ENCODE data around the gene PPP6R3.
"Not testable (repeated sequence)": the region's sequence is repeated elsewhere in the genome, so short reads cannot be mapped to it uniquely, and the experiment has no call there.

PPP6R3 gene

GRCh38 chr11:68531129-68531693, 70.7 kb downstream of the PPP6R3 start:
- no peak for DNase-seq

GRCh38 chr11:68532727-68533369, 72.3 kb downstream of the PPP6R3 start:
- no peak for DNase-seq

DNA sequence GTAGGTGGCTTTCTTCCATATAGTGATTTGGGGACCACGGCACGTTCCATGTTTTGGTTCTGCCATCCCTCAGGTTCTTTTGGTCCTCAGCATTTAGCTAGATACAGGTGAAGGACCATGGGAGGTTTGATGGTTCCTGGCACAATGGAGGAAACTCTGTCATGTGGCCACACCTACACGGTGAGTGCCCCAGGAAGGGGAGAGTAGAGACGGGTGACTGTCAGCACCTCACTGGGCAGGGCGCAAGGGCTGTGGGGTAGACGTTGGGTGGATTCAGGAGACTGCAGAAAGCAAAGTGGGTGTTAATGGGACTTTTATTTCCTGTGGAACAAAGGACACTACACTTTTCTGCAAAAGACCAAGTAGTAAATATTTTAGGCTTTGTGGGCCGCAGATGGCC, 73.4 kb downstream of the PPP6R3 start:
- DNase-seq, result no peak

DNA sequence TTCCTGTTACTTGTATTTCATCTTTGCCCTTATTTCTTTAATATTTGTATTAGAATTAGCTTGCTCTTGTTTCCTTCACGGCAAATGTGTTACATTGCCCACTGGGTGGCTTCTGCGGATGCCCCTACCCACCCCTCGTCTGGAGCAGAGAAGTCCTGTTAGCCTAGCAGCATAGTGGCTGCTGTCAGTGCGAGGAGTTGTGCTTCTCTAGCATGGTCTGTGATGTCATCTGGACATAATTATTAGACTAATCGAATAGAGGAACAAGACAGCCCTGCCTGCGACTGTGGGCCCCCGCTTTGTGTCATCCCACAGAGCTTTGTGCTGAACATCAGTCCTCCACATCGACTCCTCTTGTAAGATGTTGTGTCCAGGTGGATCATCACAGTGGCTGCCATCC, 74.5 kb downstream of the PPP6R3 start:
- DNase-seq, result no peak

- no peak for DNase-seq
These were observed 76.2 kb downstream of the PPP6R3 start for GRCh38 chr11:68536706-68537105.

DNA sequence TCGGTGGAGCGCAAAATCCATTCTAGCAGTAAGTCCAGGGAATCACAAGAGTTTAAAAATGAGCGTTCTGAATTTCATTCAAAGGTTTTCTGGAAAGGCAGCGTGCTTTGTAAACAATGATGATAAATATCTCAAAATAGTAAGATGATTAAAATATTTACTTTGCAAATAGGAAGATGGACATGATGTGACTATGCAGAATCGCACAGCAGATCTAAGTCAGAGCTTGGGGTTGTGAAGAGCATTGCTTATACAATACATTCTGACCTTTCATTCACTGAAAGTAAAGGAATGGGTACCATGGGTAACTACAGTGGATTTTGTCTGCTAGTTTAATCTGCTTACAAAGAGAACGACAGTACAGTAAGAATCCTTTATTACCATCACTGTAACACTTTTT, 77.5 kb downstream of the PPP6R3 start:
- DNase-seq, result no peak

- no peak for DNase-seq
These were observed 78.8 kb downstream of the PPP6R3 start for GRCh38 chr11:68539395-68539794.

- DNase-seq, result not testable (repeated sequence)
These were observed 80.0 kb downstream of the PPP6R3 start for GRCh38 chr11:68540504-68540903.

DNA sequence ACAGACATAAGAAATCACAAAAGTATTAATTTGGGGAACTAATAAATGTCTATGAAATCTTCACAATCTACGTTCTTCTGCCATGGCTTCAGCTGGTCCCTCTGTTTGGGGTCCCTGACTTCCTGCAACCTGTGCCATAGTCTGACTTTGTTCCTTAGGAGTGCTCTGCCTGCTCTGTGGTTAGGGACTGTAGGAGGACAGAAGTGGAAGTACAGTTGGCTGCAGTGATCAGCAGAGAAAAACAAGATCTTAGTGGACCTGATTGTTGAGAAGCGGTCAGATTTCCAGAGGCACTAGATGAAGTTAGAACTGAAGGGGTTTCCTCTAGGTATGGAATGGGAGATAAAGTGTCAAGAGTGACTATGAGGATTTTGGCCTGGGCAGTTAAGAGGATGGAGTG, 80.6 kb downstream of the PPP6R3 start:
- no peak for DNase-seq

DNA sequence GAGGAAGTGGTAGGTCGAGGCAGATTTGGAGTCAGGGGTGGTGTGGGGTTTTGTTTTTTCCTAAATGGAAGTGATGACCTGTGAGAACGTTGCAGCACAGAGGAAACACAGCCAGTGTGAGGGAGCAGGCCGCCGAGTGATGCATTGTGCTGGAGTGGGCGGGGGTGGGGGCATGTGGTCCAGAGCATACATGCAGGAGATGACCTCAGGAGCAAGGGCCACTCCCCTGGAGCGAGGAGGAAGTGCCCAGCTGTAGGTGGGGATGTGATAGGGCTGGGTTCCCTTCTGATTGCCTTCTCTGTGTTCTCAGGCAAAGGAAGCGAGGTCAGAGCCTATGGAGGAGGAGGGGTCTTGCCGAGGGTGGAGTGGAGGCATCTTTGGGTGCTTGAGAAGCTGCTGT, 81.4 kb downstream of the PPP6R3 start:
- no peak for DNase-seq

GRCh38 chr11:68542617-68543016, 82.1 kb downstream of the PPP6R3 start:
- DNase-seq, result no peak

DNA sequence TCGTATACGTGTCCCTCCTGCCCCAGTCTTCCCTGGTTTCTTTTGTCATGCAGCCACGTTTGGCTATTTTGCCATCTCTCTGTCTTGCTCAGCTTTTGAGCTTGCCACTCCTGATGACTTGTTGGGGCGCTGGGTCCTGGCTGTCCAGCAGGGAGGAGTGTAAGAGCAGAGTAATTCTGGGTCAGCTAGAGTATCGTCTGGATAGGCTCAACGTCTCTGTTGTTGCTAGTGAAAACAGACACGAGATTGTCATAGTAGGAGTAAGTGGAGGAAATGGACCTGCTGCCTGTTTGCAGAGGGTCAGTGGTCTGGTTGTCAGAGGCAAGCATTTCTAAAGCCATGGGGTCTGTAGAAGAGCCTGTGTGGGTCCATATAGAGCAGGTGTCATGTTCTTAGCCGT, 83.0 kb downstream of the PPP6R3 start:
- no peak for DNase-seq

DNA sequence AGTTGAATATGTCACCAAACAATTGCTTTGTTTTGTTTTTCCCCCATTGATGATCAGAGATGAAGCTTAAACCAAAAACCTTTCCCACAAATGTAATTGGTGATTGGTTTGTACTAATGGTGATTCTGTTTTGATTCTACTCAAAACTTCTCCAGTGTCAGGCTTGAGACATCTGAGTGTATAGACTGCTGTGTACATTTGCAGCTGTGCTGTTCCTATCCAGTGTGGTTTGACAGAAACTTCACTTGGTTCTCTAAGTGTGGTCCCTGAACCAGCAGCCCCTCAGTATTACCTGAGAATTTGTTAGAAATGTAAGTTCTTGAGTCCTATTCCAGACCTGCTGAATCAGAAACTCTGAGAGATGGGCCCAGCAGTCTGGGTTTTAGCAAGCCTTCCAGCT, 84.8 kb downstream of the PPP6R3 start:
- no peak for DNase-seq

- no peak for DNase-seq
These were observed 85.2 kb downstream of the PPP6R3 start for GRCh38 chr11:68545796-68546195.

DNA sequence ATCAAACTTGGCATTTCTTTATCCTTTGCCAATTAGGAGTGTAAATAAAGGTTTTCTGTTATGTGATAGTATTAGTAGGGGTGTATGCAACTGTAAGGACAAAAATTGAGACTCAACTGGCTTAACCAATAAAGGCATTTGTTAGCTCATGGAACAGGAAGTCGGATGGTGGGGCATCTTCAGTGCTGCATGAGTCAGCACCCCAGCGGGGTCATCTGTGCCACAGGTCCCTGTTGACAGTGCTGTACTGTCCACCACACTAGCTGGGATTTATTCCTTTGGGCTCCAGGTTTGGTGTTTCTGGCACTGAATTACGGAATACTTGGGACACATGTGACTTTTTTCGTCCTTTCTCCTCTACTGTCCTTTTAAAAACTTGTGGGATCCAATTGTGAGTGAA, 86.0 kb downstream of the PPP6R3 start:
- no peak for DNase-seq

- DNase-seq, result no peak
These were observed 89.4 kb downstream of the PPP6R3 start for GRCh38 chr11:68549789-68550484.

GRCh38 chr11:68550485-68550817, 89.9 kb downstream of the PPP6R3 start:
- DNase-seq, result no peak

- no peak for DNase-seq
These were observed 90.7 kb downstream of the PPP6R3 start for GRCh38 chr11:68551223-68551622.

GRCh38 chr11:68551777-68552176, 91.2 kb downstream of the PPP6R3 start:
- no peak for DNase-seq

GRCh38 chr11:68552542-68552941, 92.0 kb downstream of the PPP6R3 start:
- DNase-seq, result no peak

DNA sequence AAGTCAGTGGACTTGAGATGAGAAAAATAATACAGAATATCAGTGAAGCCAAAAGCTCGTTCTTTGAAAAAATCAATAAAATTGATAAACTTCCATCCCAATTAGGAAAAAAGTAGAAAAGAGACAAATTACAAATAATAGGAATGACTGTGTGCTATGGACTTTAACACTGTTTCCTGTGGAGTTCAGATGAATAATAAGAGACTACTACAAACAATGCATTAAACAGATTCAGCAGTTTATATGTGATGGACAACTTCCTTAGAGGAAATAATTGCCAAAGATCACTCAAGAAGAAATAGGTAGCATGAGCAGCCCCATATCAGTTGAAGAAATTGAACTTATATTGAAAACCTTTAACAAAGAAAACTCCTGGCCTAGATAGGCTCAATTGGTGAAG, 99.7 kb downstream of the PPP6R3 start:
- no peak for DNase-seq

DNA sequence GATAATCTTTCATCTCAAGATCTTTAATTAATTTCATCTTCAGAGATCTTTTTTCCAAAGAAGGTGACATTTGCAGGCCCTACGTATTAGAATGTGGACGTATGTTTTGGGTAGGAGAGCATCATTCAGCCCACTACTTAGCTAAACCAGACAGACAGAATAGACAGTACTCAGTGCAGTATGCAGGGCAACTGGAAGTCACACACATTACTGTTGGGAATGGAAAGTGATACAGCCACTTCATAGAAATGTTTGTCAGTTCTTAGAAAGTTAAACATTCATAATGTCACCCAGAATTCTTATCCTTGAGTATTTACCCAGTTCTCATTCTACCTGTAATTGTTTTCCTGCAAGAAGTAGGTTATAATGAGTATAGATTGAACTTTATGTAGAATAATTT, 102.9 kb downstream of the PPP6R3 start:
- no peak for DNase-seq

DNA sequence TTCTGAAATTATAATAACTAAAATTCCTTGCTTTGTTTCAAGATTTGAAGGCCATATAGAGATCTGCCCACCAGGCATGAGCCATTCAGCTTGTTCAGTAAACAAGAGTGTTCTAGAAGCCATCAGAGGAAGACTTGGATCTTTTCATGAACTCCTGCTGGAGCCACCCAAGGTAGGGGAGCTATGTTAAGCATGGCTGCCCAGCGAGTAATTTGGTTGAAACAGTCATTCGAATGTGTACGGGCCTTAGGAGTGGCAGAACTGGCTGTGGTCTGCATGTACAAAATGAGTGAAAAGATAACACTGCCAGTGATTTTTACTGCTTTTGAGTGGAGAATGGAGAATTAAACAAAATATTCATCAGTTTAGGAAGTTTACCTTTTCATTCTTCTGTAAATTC, 103.7 kb downstream of the PPP6R3 start:
- DNase-seq, result no peak

DNA sequence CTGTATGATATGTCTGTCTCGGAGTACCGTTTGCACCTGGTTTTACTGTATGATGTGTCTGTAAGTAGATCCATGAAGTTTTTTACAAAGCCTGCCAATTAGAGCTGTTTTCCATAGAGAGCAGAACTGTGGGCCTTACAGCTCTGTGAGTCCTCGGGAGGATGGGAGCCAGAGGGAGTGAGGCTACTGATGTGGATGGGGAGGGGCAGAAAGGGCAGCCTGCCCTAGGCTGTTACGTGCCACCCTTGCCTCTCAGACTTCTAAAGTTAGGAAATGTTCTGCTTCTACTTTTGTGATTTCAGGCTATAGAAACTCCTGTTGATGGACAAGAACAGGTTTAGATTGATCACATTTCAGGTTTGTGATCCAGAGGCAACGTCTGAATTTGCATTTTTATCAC, 105.2 kb downstream of the PPP6R3 start:
- DNase-seq, result no peak

- no peak for DNase-seq
These were observed 107.0 kb downstream of the PPP6R3 start for GRCh38 chr11:68567553-68567952.

Measured in CD4-positive, alpha-beta T cell treated with Interleukin-12 subunit alpha and Interleukin-12 subunit beta, for 1 hour (primary cell).